NCI-H1436 treated with DMSO at 0.1 percent for 48 hours (cell line): ENCODE results near the gene DNAJA4.
A peak's percentile ranks its signal among the peaks of the same experiment; 100 is the strongest.

Source experiments
- DNase-seq: peaks from one replicate; lab custom pipeline; 2025; lab: John Stamatoyannopoulos, UW

Gene DNAJA4

GRCh38 chr15:78280319-78281072, 16.1 kb downstream of the DNAJA4 start:
- no peak for DNase-seq

- no peak for DNase-seq
Measured at GRCh38 chr15:78282324-78282723, 18.0 kb downstream of the DNAJA4 start.

GRCh38 chr15:78284758-78285157, 20.4 kb downstream of the DNAJA4 start:
- DNase-seq, result no peak

- DNase-seq, result no peak
Measured at GRCh38 chr15:78290222-78290621, 25.9 kb downstream of the DNAJA4 start.

- DNase-seq, result no peak
Measured at GRCh38 chr15:78291052-78291451, 26.7 kb downstream of the DNAJA4 start.

DNA sequence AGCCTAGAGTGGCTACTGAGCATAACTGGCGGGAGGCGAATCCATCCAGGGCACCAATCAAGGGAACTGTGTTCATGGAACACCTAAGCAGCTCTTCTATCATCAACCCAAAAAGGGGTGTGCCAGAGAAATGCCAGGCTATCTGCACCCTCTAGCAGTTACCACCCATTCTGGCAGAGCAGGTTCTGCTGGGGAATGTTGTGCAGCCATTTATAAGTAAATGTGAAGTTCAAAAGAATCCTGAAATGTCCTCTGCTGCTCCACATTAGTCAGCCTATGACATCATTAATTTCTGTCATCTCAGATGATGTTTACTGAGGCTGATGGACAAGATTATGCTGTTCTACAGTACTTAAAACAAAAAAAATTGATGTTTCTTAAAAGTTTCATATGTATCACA, 27.3 kb downstream of the DNAJA4 start:
- no peak for DNase-seq

- no peak for DNase-seq
Measured at GRCh38 chr15:78292219-78292618, 27.9 kb downstream of the DNAJA4 start.

GRCh38 chr15:78299101-78299930, 35.0 kb downstream of the DNAJA4 start, which contains the start of gene SKIC8:
TSS of gene SKIC8 (minus strand) at chr15:78299609. CDS start at chr15:78295686, 3,923 bp downstream.
- DNase-seq, result peak; percentile 64

DNA sequence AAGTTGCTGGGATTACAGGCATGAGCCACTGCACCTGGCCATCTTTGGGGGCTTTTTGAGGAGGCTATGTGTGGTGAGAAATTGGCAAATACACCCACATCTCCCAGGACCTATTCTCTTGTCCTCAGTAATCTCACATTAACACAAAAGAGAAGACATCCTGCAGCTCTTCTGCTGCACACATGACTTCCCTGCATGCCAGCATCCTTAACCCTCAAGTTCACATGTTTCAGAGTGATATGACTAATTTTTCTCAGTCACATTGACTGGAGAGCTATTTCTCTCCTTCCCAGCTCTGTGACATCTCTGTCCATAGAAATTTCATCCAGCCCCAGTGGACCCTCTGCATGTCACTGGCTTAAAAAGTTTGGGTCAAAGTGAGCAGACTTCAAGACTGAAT, 37.0 kb downstream of the DNAJA4 start:
- no peak for DNase-seq

GRCh38 chr15:78301828-78302227, 37.5 kb downstream of the DNAJA4 start:
- DNase-seq, result no peak

- no peak for DNase-seq
Measured at GRCh38 chr15:78302579-78303312, 38.4 kb downstream of the DNAJA4 start.

- DNase-seq, result no peak
Measured at GRCh38 chr15:78304216-78305066, 40.1 kb downstream of the DNAJA4 start.

DNA sequence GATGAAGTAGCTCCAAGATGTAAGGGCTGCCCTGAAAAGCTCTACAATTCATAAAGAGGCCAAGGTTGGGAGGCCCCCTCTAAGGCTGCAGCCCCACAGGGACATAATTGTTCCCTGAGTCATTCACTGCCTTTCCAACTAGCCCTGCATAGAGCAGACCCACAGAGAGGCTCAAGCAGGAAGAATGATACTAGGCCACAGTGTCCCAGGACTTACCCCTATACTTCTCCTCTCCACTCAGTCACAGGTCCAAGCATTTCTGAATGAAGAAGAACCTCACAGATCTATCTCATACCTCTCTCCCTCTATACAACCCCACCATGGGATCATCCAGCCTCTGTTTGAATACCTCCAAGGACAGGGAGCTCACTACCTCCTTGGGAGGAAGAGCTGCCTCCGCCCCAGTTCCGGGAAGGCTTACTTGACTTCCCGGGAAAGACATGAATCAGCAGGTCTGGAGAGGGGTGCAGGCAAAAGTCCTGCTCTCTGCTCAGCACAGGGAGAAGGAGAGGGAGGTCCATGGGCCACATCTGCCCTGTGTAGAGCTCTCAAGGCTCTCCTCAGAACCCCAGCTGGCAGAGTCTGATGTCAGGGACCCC, 41.9 kb downstream of the DNAJA4 start:
- no peak for DNase-seq

DNA sequence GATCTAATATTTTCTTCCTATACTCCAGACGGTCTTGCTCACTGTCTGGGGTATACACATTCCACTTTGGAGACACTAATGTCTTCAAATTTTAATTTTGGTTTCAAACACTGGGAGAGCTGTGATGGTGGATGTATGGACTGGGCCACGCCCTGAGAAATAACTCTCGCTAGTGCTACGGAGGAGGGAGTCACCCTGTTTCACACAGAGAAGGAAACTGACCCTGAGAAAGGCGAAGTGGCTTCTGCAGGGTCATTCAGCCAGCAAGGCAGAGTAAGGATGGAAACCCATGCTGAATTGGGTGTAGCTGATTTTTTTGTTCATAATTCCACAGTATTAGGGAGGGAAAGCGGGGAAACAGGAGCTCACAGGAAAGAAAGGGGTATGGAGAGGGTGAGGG, 43.6 kb downstream of the DNAJA4 start:
- DNase-seq, result no peak

- DNase-seq, result peak; percentile 16
Measured at GRCh38 chr15:78308422-78309032, 44.2 kb downstream of the DNAJA4 start.

GRCh38 chr15:78311292-78311691, 46.9 kb downstream of the DNAJA4 start:
- no peak for DNase-seq

GRCh38 chr15:78312536-78312935, 48.2 kb downstream of the DNAJA4 start:
- no peak for DNase-seq

- DNase-seq, result no peak
Measured at GRCh38 chr15:78312957-78313356, 48.6 kb downstream of the DNAJA4 start.

DNA sequence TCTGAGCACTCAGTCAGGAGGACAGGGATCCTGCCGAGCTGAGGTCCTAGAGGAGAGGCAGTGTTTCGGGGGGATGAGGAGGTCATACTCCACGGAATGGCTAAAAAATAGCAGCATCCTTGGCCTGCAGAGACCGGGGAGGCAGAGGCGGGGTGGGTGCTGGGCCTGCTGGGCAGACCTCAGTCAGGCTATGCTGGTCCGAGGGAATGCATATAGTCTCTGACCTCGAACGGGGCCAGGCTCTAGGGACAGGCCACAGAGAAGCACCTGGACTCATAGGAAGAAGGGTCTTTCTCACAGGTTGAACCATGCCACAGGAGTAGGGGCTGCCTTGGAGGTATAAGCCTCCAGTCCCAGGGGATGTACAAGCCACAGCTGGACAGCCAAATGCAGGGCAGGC, 49.0 kb downstream of the DNAJA4 start:
- no peak for DNase-seq

DNA sequence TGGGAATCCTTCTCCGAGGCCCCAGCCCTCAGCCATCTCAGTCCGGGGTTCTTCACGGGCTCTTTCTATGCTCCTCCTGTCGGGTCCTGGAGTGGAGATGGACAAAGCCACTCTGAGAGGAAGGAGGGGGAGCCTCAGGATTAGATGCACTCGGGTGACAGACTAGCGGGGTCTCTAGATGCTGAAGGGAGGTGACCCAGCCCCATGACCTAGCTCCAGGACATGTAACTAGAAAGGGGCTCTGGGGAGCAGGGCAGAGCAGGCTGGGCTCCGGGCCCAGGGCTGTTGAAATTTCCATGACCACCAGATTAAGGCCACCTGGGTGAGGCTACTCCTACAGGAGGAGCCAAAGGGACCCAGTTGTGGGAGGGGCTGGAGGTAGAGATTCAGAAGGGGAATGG, 49.8 kb downstream of the DNAJA4 start:
- no peak for DNase-seq
